Gastrocnemius medialis (tissue), 4 donors: ENCODE measurements around the gene PWWP2B.

Source experiments
- POLR2A ChIP-seq, 2 donors: fragments of 450-650 bp; IDR thresholded peaks; one replicate each; pipeline ENCODE4 v1.6.1; 2017; ENCODE audit warnings: antibody characterized with exemption in 2 of 2, mild to moderate bottlenecking in 2 of 2, moderate library complexity in 2 of 2
- TF ChIP-seq, protein P1 (sequence below), 5 experiments: fragments of 450-650 bp in 3 of 5; fragments of 200-600 bp in 2 of 5; sonication (generic) in 2 of 5; IDR thresholded peaks in 4 of 5; conservative IDR thresholded peaks in 1 of 5; 1 replicate in 4 of 5; 2 replicates in 1 of 5; pipeline ENCODE4 v1.5.1; 2016 to 2019; ENCODE audit warnings: antibody characterized with exemption in 5 of 5, mild to moderate bottlenecking in 3 of 5, moderate library complexity in 3 of 5

DNA sequence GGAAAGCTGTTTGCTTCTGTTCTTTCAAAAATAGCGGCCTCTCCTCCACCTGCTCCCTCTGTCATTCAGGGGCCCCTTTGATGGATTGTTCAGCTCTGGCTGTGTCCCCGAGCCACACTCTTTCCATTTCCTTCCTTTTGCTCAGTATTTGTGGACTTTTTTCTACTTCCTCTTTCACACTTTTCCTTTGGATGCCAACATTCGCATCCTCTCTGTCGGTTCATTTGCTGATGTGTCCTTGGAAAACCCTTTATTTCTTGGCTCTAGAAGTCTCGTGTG, 11.7 kb upstream of the PWWP2B start:
- TF ChIP-seq POLR2A (IDR thresholded peaks at IDR 0.05): no peak
- TF ChIP-seq, protein P1, sequence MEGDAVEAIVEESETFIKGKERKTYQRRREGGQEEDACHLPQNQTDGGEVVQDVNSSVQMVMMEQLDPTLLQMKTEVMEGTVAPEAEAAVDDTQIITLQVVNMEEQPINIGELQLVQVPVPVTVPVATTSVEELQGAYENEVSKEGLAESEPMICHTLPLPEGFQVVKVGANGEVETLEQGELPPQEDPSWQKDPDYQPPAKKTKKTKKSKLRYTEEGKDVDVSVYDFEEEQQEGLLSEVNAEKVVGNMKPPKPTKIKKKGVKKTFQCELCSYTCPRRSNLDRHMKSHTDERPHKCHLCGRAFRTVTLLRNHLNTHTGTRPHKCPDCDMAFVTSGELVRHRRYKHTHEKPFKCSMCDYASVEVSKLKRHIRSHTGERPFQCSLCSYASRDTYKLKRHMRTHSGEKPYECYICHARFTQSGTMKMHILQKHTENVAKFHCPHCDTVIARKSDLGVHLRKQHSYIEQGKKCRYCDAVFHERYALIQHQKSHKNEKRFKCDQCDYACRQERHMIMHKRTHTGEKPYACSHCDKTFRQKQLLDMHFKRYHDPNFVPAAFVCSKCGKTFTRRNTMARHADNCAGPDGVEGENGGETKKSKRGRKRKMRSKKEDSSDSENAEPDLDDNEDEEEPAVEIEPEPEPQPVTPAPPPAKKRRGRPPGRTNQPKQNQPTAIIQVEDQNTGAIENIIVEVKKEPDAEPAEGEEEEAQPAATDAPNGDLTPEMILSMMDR (IDR thresholded peaks at IDR 0.05 in 4 of 5, conservative IDR thresholded peaks at IDR 0.05 in 1 of 5): no peak
